GM12892 (cell line): Measurements from ENCODE around the gene ALDOB.

Experiments used
- POLR2A ChIP-seq: IDR thresholded peaks from 2 replicates; pipeline ENCODE4 v1.6.1; 2011; ENCODE audit warnings: low read depth, low read length, control low read depth
- POLR2AphosphoS5 ChIP-seq: IDR thresholded peaks from 2 replicates; pipeline ENCODE4 v1.6.1; 2011; ENCODE audit warnings: low read depth, low read length, control low read depth
- TAF1 ChIP-seq: IDR thresholded peaks from 2 replicates; pipeline ENCODE4 v1.6.1; 2011; ENCODE audit warnings: low read depth, mild to moderate bottlenecking, control low read depth, low read length, borderline replicate concordance

DNA sequence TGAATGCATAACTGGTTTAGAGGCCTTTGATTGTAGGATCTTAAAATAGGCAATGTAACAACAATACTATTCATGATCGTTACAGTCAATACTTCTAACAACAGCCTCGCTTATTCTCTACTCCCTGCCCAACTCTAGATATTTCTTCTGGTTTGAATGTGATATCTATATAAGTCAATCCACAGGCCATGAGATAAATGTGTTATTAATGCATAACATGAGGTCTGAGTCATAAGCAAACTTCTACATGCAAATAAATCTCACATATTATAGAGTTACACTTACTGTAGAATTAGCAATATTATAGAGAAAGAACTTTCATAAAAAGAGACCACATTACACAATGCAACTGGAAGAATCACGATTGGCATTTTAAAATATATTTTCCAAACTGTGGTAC, 2.9 kb upstream of the ALDOB start:
- no peak for TF ChIP-seq TAF1
- TF ChIP-seq POLR2AphosphoS5: no peak
- no peak for TF ChIP-seq POLR2A
